Loucy (cell line): ENCODE measurements around the gene HMGCS1.

Experiments used
- H2AFZ ChIP-seq: fragments of 200-600 bp; sonication (generic); 2 replicates; pipeline ENCODE4 v1.6.0; 2016; ENCODE audit warnings: antibody characterized with exemption, mild to moderate bottlenecking, low read length, moderate library complexity
- H3F3A ChIP-seq: fragments of 200-600 bp; 2 replicates; pipeline ENCODE4 v1.6.0; 2016; ENCODE audit warnings: antibody characterized with exemption, low read depth, mild to moderate bottlenecking
- H3K27me3 ChIP-seq: fragments of 200-600 bp; sonication (generic); 2 replicates; pipeline ENCODE4 v1.6.1; 2014; ENCODE audit warnings: low read length, mild to moderate bottlenecking; ENCODE audit not compliant: insufficient read depth, poor library complexity, severe bottlenecking
- H3K36me3 ChIP-seq: fragments of 200-600 bp; sonication (generic); 2 replicates; pipeline ENCODE4 v1.6.1; 2016; ENCODE audit warnings: low read length; ENCODE audit not compliant: insufficient read depth
- H3K4me1 ChIP-seq: fragments of 200-600 bp; sonication (generic); 2 replicates; pipeline ENCODE4 v1.5.1; 2014; ENCODE audit warnings: low read length, mild to moderate bottlenecking; ENCODE audit not compliant: insufficient read depth, poor library complexity, severe bottlenecking
- H3K4me2 ChIP-seq: fragments of 200-600 bp; sonication (generic); 2 replicates; pipeline ENCODE4 v1.6.0; 2014; ENCODE audit warnings: antibody characterized with exemption, low read length, low read depth, mild to moderate bottlenecking; ENCODE audit not compliant: poor library complexity, severe bottlenecking
- H3K4me3 ChIP-seq: fragments of 200-600 bp; sonication (generic); 2 replicates; pipeline ENCODE4 v1.5.1; 2014; ENCODE audit warnings: low read length, mild to moderate bottlenecking, mixed read lengths; ENCODE audit not compliant: poor library complexity, severe bottlenecking
- H3K79me2 ChIP-seq: fragments of 200-600 bp; sonication (generic); 2 replicates; pipeline ENCODE4 v1.6.1; 2014; ENCODE audit warnings: low read length; ENCODE audit not compliant: insufficient read depth
- H3K9ac ChIP-seq: fragments of 200-600 bp; sonication (generic); 2 replicates; pipeline ENCODE4 v1.6.0; 2014; ENCODE audit warnings: mild to moderate bottlenecking, low read depth, low read length, moderate library complexity; ENCODE audit not compliant: poor library complexity, severe bottlenecking
- H3K9me2 ChIP-seq: fragments of 200-600 bp; sonication (generic); replicated peaks from 2 replicates; pipeline ENCODE4 v1.6.1; 2016; ENCODE audit warnings: low read depth, low read length, mixed read lengths
- H3K9me3 ChIP-seq: fragments of 200-600 bp; sonication (generic); 2 replicates; pipeline ENCODE4 v1.6.1; 2014; ENCODE audit warnings: mild to moderate bottlenecking, antibody characterized with exemption, low read length, low read depth; ENCODE audit not compliant: insufficient read depth
- H4K20me1 ChIP-seq: fragments of 200-600 bp; sonication (generic); 2 replicates; pipeline ENCODE4 v1.6.0; 2014; ENCODE audit warnings: antibody characterized with exemption, low read length, mild to moderate bottlenecking; ENCODE audit not compliant: insufficient read depth, poor library complexity, severe bottlenecking
- EZH2phosphoT487 ChIP-seq: fragments of 200-600 bp; IDR thresholded peaks from 2 replicates; pipeline ENCODE4 v1.6.1; 2018; ENCODE audit warnings: antibody characterized with exemption, mild to moderate bottlenecking, moderate library complexity, borderline replicate concordance
- TF ChIP-seq, protein P1 (sequence below): fragments of 200-600 bp; sonication (generic); conservative IDR thresholded peaks from 2 replicates; pipeline ENCODE4 v1.5.1; 2014; ENCODE audit warnings: mild to moderate bottlenecking, antibody characterized with exemption, low read length

Gene HMGCS1

GRCh38 chr5:43279548-43280274, 33.5 kb downstream of the HMGCS1 start:
- TF ChIP-seq, protein P1, sequence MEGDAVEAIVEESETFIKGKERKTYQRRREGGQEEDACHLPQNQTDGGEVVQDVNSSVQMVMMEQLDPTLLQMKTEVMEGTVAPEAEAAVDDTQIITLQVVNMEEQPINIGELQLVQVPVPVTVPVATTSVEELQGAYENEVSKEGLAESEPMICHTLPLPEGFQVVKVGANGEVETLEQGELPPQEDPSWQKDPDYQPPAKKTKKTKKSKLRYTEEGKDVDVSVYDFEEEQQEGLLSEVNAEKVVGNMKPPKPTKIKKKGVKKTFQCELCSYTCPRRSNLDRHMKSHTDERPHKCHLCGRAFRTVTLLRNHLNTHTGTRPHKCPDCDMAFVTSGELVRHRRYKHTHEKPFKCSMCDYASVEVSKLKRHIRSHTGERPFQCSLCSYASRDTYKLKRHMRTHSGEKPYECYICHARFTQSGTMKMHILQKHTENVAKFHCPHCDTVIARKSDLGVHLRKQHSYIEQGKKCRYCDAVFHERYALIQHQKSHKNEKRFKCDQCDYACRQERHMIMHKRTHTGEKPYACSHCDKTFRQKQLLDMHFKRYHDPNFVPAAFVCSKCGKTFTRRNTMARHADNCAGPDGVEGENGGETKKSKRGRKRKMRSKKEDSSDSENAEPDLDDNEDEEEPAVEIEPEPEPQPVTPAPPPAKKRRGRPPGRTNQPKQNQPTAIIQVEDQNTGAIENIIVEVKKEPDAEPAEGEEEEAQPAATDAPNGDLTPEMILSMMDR = no peak
- TF ChIP-seq EZH2phosphoT487 = no peak
- no peak overlapping the region for H3K4me2 ChIP-seq
- no peak overlapping the region for H2AFZ ChIP-seq
- no peaks in the 10 kb centered on the region for H4K20me1 ChIP-seq
- H3K27me3 ChIP-seq = no peaks in the 10 kb centered on the region
- H3F3A ChIP-seq = no peaks in the 10 kb centered on the region
- H3K79me2 ChIP-seq = no peaks in the 10 kb centered on the region
- H3K9ac ChIP-seq = no peak overlapping the region
- H3K4me3 ChIP-seq = no peak overlapping the region
- H3K36me3 ChIP-seq = no peaks in the 10 kb centered on the region
- no peaks in the 10 kb centered on the region for H3K4me1 ChIP-seq
- H3K9me3 ChIP-seq = no peaks in the 10 kb centered on the region
- no peaks in the 10 kb centered on the region for H3K9me2 ChIP-seq

DNA sequence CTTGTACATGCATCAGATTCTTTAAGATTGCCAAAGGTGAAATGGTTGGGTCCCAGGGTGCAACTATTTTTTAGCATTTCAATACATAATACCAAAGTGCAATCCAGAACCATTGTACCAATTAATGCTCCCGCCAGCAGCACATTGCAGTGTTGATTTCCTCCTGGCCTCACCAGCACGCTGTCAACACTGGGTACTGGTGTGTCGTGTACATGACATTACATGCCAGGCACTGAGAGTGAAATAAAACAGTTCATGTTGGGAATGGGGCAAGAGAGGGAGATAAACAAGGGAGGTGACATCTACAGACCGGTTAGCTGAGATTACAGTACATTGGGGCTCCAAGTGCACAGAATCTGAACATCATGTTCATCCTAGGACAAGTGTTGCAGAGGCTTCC, 37.8 kb downstream of the HMGCS1 start:
- no peaks in the 10 kb centered on the region for H3F3A ChIP-seq
- no peaks in the 10 kb centered on the region for H3K9me2 ChIP-seq
- no peak overlapping the region for H3K4me3 ChIP-seq
- no peaks in the 10 kb centered on the region for H3K79me2 ChIP-seq
- H3K9me3 ChIP-seq = no peaks in the 10 kb centered on the region
- TF ChIP-seq, protein P1 = no peak
- TF ChIP-seq EZH2phosphoT487 = no peak
- no peaks in the 10 kb centered on the region for H3K36me3 ChIP-seq
- H3K4me1 ChIP-seq = no peaks in the 10 kb centered on the region
- no peaks in the 10 kb centered on the region for H4K20me1 ChIP-seq
- H3K27me3 ChIP-seq = no peaks in the 10 kb centered on the region
- no peak overlapping the region for H3K9ac ChIP-seq
- no peak overlapping the region for H2AFZ ChIP-seq
- H3K4me2 ChIP-seq = no peak overlapping the region

DNA sequence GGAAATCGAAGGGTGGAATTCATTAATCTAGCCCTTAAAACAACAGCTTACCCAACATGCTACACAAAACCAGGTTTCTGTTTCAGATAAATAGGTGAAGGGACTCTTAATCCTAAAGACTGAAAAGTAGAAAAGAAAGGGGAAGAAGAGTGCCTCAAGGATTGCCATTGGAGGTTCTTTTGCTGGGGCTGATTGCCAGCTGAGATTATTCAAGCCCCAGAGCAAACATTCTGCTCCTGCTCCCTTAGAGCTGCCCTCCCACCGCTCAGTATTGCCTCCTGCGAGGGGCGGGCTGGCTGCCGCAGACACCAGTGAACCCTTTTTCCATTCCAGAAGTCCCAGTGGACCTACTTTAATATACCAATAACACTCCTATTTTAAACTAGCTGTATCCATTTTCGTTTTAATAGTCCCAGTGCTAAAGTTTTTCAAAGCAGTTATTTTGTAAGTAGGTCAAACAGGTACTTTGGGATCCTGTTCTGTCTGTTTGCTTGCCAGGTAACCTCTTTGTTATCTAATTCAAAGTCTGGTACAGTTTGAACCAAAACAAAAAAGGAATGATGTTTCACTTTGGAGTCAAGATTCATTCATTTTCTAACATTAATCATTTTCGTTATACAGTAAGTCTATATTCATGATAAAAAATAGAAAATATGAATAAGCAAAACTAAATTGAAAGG, 38.6 kb downstream of the HMGCS1 start:
- no peak overlapping the region for H3K4me2 ChIP-seq
- no peaks in the 10 kb centered on the region for H3F3A ChIP-seq
- no peaks in the 10 kb centered on the region for H3K79me2 ChIP-seq
- no peak overlapping the region for H2AFZ ChIP-seq
- H3K9me3 ChIP-seq = no peaks in the 10 kb centered on the region
- no peaks in the 10 kb centered on the region for H4K20me1 ChIP-seq
- H3K9ac ChIP-seq = no peak overlapping the region
- H3K4me3 ChIP-seq = no peak overlapping the region
- H3K27me3 ChIP-seq = no peaks in the 10 kb centered on the region
- H3K36me3 ChIP-seq = no peaks in the 10 kb centered on the region
- no peaks in the 10 kb centered on the region for H3K9me2 ChIP-seq
- H3K4me1 ChIP-seq = no peaks in the 10 kb centered on the region
- TF ChIP-seq, protein P1 = no peak
- TF ChIP-seq EZH2phosphoT487 = no peak
